NCI-H345 (cell line): Measurements from ENCODE around the gene FOXK2.

Experiments
- DNase-seq: peaks from one replicate; lab custom pipeline; 2025; lab: John Stamatoyannopoulos, UW

FOXK2 gene

GRCh38 chr17:82589851-82590180, 70.3 kb downstream of the FOXK2 start:
- DNase-seq: no peak

- DNase-seq: no peak
These were observed 70.7 kb downstream of the FOXK2 start for GRCh38 chr17:82590216-82590615.

- no peak for DNase-seq
These were observed 71.5 kb downstream of the FOXK2 start for GRCh38 chr17:82590881-82591539.

- no peak for DNase-seq
These were observed 72.8 kb downstream of the FOXK2 start for GRCh38 chr17:82592289-82592766.

- DNase-seq: peak; percentile 84
These were observed 73.4 kb downstream of the FOXK2 start for GRCh38 chr17:82592767-82593589.

GRCh38 chr17:82593590-82594087, 74.1 kb downstream of the FOXK2 start:
- no peak for DNase-seq

GRCh38 chr17:82594571-82594970, 75.0 kb downstream of the FOXK2 start:
- DNase-seq: no peak

GRCh38 chr17:82595893-82596292, 76.4 kb downstream of the FOXK2 start:
- DNase-seq: no peak

- DNase-seq: no peak
These were observed 76.8 kb downstream of the FOXK2 start for GRCh38 chr17:82596296-82596695.

GRCh38 chr17:82596837-82597672, 77.5 kb downstream of the FOXK2 start:
- DNase-seq: no peak

GRCh38 chr17:82598256-82599119, 79.0 kb downstream of the FOXK2 start:
- DNase-seq: no peak

GRCh38 chr17:82599674-82600661, 80.4 kb downstream of the FOXK2 start:
- DNase-seq: no peak

GRCh38 chr17:82600731-82601446, 81.4 kb downstream of the FOXK2 start:
- DNase-seq: no peak

GRCh38 chr17:82601447-82602000, 82.0 kb downstream of the FOXK2 start:
- DNase-seq: no peak

- DNase-seq: no peak
These were observed 83.0 kb downstream of the FOXK2 start for GRCh38 chr17:82602487-82602886.

- DNase-seq: no peak
These were observed 83.6 kb downstream of the FOXK2 start for GRCh38 chr17:82602986-82603710.

GRCh38 chr17:82603981-82604448, 84.5 kb downstream of the FOXK2 start:
- no peak for DNase-seq

- DNase-seq: no peak
These were observed 85.0 kb downstream of the FOXK2 start for GRCh38 chr17:82604532-82604931.
